CD4-positive, alpha-beta T cell treated with Interleukin-15 for 4 hours (primary cell): ENCODE data around the gene FAP.

ENCODE experiments used
- DNase-seq: peaks from one replicate; pipeline ENCODE4 v3.0.0-alpha.2; 2020; ENCODE audit warnings: low spot score

FAP gene

GRCh38 chr2:162243294-162243693 is at the start of gene FAP:
Gene FAP, minus strand, starts transcription at chr2:162243445. Its CDS starts 118 bp downstream, at chr2:162243327.
- no peak for DNase-seq

- no peak for DNase-seq
Measured at GRCh38 chr2:162291748-162292147, 48.5 kb upstream of the FAP start.

- no peak for DNase-seq
Measured at GRCh38 chr2:162282765-162283425, 39.6 kb upstream of the FAP start.

GRCh38 chr2:162280654-162281053 is 37.4 kb upstream of the FAP start:
- DNase-seq = no peak

GRCh38 chr2:162277381-162277780 is 34.1 kb upstream of the FAP start:
- DNase-seq = no peak

- no peak for DNase-seq
Measured at GRCh38 chr2:162267996-162268395, 24.8 kb upstream of the FAP start.

- DNase-seq = no peak
Measured at GRCh38 chr2:162267496-162267895, 24.3 kb upstream of the FAP start.

- DNase-seq = no peak
Measured at GRCh38 chr2:162266460-162266760, 23.2 kb upstream of the FAP start.

- no peak for DNase-seq
Measured at GRCh38 chr2:162265666-162266459, 22.6 kb upstream of the FAP start.

- no peak for DNase-seq
Measured at GRCh38 chr2:162261032-162261945, 18.0 kb upstream of the FAP start.

- DNase-seq = no peak
Measured at GRCh38 chr2:162258686-162259085, 15.4 kb upstream of the FAP start.

- DNase-seq = no peak
Measured at GRCh38 chr2:162258169-162258568, 14.9 kb upstream of the FAP start.

- no peak for DNase-seq
Measured at GRCh38 chr2:162257425-162257824, 14.2 kb upstream of the FAP start.

GRCh38 chr2:162256591-162256991 is 13.3 kb upstream of the FAP start:
- DNase-seq = no peak

- DNase-seq = no peak
Measured at GRCh38 chr2:162254236-162254871, 11.1 kb upstream of the FAP start.

- DNase-seq = no peak
Measured at GRCh38 chr2:162253435-162253834, 10.2 kb upstream of the FAP start.

GRCh38 chr2:162252153-162252552 is 8.9 kb upstream of the FAP start:
- DNase-seq = no peak

GRCh38 chr2:162245781-162246180 is 2.5 kb upstream of the FAP start:
- DNase-seq = no peak

GRCh38 chr2:162245061-162245460 is 1.8 kb upstream of the FAP start:
- DNase-seq = no peak

- DNase-seq = no peak
Measured at GRCh38 chr2:162244541-162245031, 1.3 kb upstream of the FAP start.

GRCh38 chr2:162243715-162244114 is 470 bp upstream of the FAP start:
- no peak for DNase-seq
